Breast epithelium (tissue), 3 donors: ENCODE data around the gene CXCL11.

ENCODE experiments used
- CTCF ChIP-seq, 3 donors: fragments of 450-650 bp; IDR thresholded peaks; one replicate each; pipeline ENCODE4 v1.5.1; 2016 to 2017; ENCODE audit warnings: antibody characterized with exemption in 3 of 3, mild to moderate bottlenecking in 3 of 3, moderate library complexity in 3 of 3
- POLR2A ChIP-seq: fragments of 450-650 bp; IDR thresholded peaks from one replicate; pipeline ENCODE4 v1.6.1; 2016; ENCODE audit warnings: antibody characterized with exemption, mild to moderate bottlenecking, moderate library complexity
- POLR2AphosphoS5 ChIP-seq, 3 donors: sonication (generic); formaldehyde crosslinking; IDR thresholded peaks; one replicate each; pipeline ENCODE4 v1.6.1; 2017; ENCODE audit warnings: antibody characterized with exemption in 3 of 3

DNA sequence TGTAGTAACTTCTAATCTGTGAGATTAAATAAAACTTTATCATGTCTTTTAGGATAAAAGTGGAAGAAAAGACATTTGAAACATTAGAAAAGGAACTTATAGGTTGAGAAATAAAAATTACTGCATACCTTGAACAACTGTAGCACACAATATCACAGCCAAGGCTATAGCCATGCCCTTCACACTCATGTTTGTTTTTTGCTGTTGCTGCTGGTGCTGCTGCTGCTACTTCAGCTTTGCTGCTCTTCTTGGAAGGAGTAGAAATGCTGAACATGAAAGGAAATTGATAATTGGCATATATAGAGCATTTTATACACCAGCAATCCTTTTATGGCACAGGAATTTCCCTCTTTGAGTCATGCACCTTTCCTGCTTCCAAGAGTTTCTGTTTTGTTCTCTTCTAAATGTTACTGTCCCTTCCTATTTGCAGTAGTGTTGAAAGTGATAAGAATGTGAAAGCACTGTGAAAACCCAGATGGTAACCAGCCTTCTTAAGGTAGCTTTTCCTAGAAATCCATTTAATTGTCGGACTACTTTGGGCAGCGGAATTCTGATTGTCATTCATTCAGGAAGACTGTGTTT, at the start of gene CXCL11:
- TF ChIP-seq CTCF (IDR thresholded peaks at IDR 0.05), result no peak
- TF ChIP-seq POLR2A, result no peak
- TF ChIP-seq POLR2AphosphoS5 (IDR thresholded peaks at IDR 0.05), result no peak
